Measurements from ENCODE around the gene INPP5J.

The INPP5J gene

GRCh38 chr22:31126128-31126868, 3.5 kb downstream of the INPP5J start:
- DNase-seq: no peak

- no peak for DNase-seq
These were observed 4.1 kb downstream of the INPP5J start for GRCh38 chr22:31126869-31127175.

- DNase-seq: no peak
These were observed 4.5 kb downstream of the INPP5J start for GRCh38 chr22:31127181-31127772.

GRCh38 chr22:31128156-31128555, 5.4 kb downstream of the INPP5J start:
- DNase-seq: no peak

GRCh38 chr22:31130873-31131272, 8.1 kb downstream of the INPP5J start:
- DNase-seq: no peak

GRCh38 chr22:31133911-31134310, 11.1 kb downstream of the INPP5J start:
- DNase-seq: no peak

GRCh38 chr22:31134688-31135087, 11.9 kb downstream of the INPP5J start:
- DNase-seq: no peak

- DNase-seq: no peak
These were observed 12.9 kb downstream of the INPP5J start for GRCh38 chr22:31135706-31136105.

- no peak for DNase-seq
These were observed 13.4 kb downstream of the INPP5J start for GRCh38 chr22:31136155-31136554.

- DNase-seq: no peak
These were observed 13.9 kb downstream of the INPP5J start for GRCh38 chr22:31136711-31137110.

- no peak for DNase-seq
These were observed 15.0 kb downstream of the INPP5J start for GRCh38 chr22:31137721-31138120.

GRCh38 chr22:31138126-31138525, 15.4 kb downstream of the INPP5J start:
- DNase-seq: no peak

- no peak for DNase-seq
These were observed 16.3 kb downstream of the INPP5J start for GRCh38 chr22:31139066-31139465.

GRCh38 chr22:31139866-31140716, 17.3 kb downstream of the INPP5J start, which contains the start of gene PLA2G3:
TSS of gene PLA2G3 (minus strand) at chr22:31140508. CDS start at chr22:31140354, 154 bp downstream.
- peak; percentile 32 for DNase-seq

- DNase-seq: no peak
These were observed 18.0 kb downstream of the INPP5J start for GRCh38 chr22:31140746-31141145.

- no peak for DNase-seq
These were observed 18.8 kb downstream of the INPP5J start for GRCh38 chr22:31141551-31141950.

GRCh38 chr22:31142285-31142684, 19.5 kb downstream of the INPP5J start:
- no peak for DNase-seq

GRCh38 chr22:31143038-31143437, 20.3 kb downstream of the INPP5J start:
- DNase-seq: no peak

- DNase-seq: no peak
These were observed 20.8 kb downstream of the INPP5J start for GRCh38 chr22:31143537-31143936.

- no peak for DNase-seq
These were observed 21.5 kb downstream of the INPP5J start for GRCh38 chr22:31144223-31144622.

GRCh38 chr22:31148488-31148887, 25.7 kb downstream of the INPP5J start:
- no peak for DNase-seq

GRCh38 chr22:31148953-31149627, 26.3 kb downstream of the INPP5J start:
- DNase-seq: peak; percentile 73

GRCh38 chr22:31150615-31151014, 27.8 kb downstream of the INPP5J start:
- no peak for DNase-seq

All from fibroblast of skin of abdomen (primary cell).